HepG2 (cell line): ENCODE data around the gene DNAI2. TPM values are rescaled to one million over a fixed set of nuclear protein-coding genes. Genes with fewer than 3 reads are reported as not detected.

Experiments
- ATAC-seq: fragments of 200-7000 bp; cut with Tn5 transposase; 3 replicates; pipeline ENCODE4 v1.9.1; 2020; ENCODE audit warnings: mild to moderate bottlenecking, moderate library complexity
- BruUV-seq: library from RNA; stranded (reverse); fragments of 400-500 nt; replicated peaks from 2 replicates; lab custom pipeline; 2021; lab: Mats Ljungman, UMichigan
- CTCF ChIA-PET: fragments of 300-600 bp; formaldehyde crosslinking; extraction: SDS; loops from one replicate; lab custom pipeline; 2021; ENCODE audit warnings: low total read pairs, inconsistent platforms, low intra/inter-chr PET ratio; lab: Yijun Ruan, JAX
- POLR2A ChIA-PET: fragments of 350-600 bp; sonication (Branson Sonifier 250); formaldehyde crosslinking; loops from one replicate; lab custom pipeline; 2020; ENCODE audit warnings: antibody characterized with exemption, inconsistent platforms; lab: Yijun Ruan, JAX
- DNase-seq: peaks from one replicate; pipeline ENCODE4 v3.0.0-alpha.2; 2015; ENCODE audit warnings: low spot score
- FAIRE-seq: peaks from 3 replicates; lab custom pipeline; 2011; peaks lifted over from hg19 to GRCh38; lab: Jason Lieb, UNC
- H2AFZ ChIP-seq: one replicate; pipeline ENCODE4 v1.6.1; 2011; ENCODE audit warnings: low read length, inconsistent platforms
- H3K27ac ChIP-seq: fragments of 300-600 bp; 3 replicates; pipeline ENCODE4 v1.8.0; 2011; ENCODE audit warnings: mixed run types, mild to moderate bottlenecking, mixed read lengths, low read length, inconsistent platforms; ENCODE audit not compliant: insufficient read depth; ENCODE audit errors: extremely low read length
- H3K27me3 ChIP-seq, 2 experiments: fragments of 200-600 bp in 1 of 2; 2 replicates in 1 of 2; 3 replicates in 1 of 2; pipeline versions ENCODE4 v1.6.0 to v1.8.0; 2011; ENCODE audit warnings: low read length in 2 of 2, mild to moderate bottlenecking in 2 of 2, moderate library complexity in 2 of 2, inconsistent platforms in 1 of 2; ENCODE audit not compliant: insufficient read depth in 2 of 2, control insufficient read depth in 1 of 2
- H3K36me3 ChIP-seq, 2 experiments: fragments of 200-600 bp in 1 of 2; replicated peaks in 1 of 2; 2 replicates in 1 of 2; 3 replicates in 1 of 2; pipeline versions ENCODE4 v1.5.1 to v1.8.0; 2011; ENCODE audit warnings: low read length in 2 of 2, inconsistent platforms in 1 of 2; ENCODE audit not compliant: insufficient read depth in 2 of 2, control insufficient read depth in 1 of 2
- H3K4me1 ChIP-seq: 2 replicates; pipeline ENCODE4 v1.5.1; 2012; ENCODE audit warnings: low read length, inconsistent platforms; ENCODE audit not compliant: insufficient read depth
- H3K4me2 ChIP-seq: 2 replicates; pipeline ENCODE4 v1.6.0; 2011; ENCODE audit warnings: low read depth, low read length, inconsistent platforms
- H3K4me3 ChIP-seq, 3 experiments: fragments of 200-600 bp in 1 of 3; sonication (generic), shearing (Covaris generic) in 1 of 3; replicated peaks in 1 of 3; 2 replicates each; pipeline ENCODE4 v1.5.1; 2011 to 2016; ENCODE audit warnings: low read length in 3 of 3, inconsistent platforms in 2 of 3, low read depth in 2 of 3, mild to moderate bottlenecking in 2 of 3, control low read depth in 1 of 3, mixed read lengths in 1 of 3; ENCODE audit not compliant: insufficient read depth in 1 of 3
- H3K79me2 ChIP-seq: one replicate; pipeline ENCODE4 v1.6.1; 2011; ENCODE audit warnings: low read length, inconsistent platforms; ENCODE audit not compliant: insufficient read depth
- H3K9ac ChIP-seq: 2 replicates; pipeline ENCODE4 v1.6.0; 2011; ENCODE audit warnings: mild to moderate bottlenecking, low read depth, low read length, inconsistent platforms; ENCODE audit not compliant: insufficient read depth
- H3K9me3 ChIP-seq: 2 replicates; pipeline ENCODE4 v1.5.1; 2012; ENCODE audit warnings: mild to moderate bottlenecking, low read length
- H4K20me1 ChIP-seq: 2 replicates; pipeline ENCODE4 v1.6.0; 2011; ENCODE audit warnings: inconsistent platforms, mild to moderate bottlenecking, low read length, moderate library complexity; ENCODE audit not compliant: insufficient read depth
- CBX5 ChIP-seq: sonication (generic); formaldehyde crosslinking; IDR thresholded peaks from 2 replicates; pipeline ENCODE4 v1.4.0; 2020; ENCODE audit warnings: missing genetic modification reagents, borderline replicate concordance
- HMGXB4 ChIP-seq, 2 experiments: sonication (generic) in 1 of 2; formaldehyde crosslinking in 1 of 2; IDR thresholded peaks; 2 replicates each; pipeline versions ENCODE4 v1.4.0 to v1.6.1; 2018 to 2020; ENCODE audit warnings: missing genetic modification reagents in 2 of 2, borderline replicate concordance in 1 of 2, low read depth in 1 of 2, mild to moderate bottlenecking in 1 of 2, missing biosample characterization in 1 of 2
- KAT2B ChIP-seq: fragments of 150-350 bp; IDR thresholded peaks from 2 replicates; pipeline ENCODE4 v1.6.1; 2014; ENCODE audit warnings: low read depth, low read length, borderline replicate concordance
- MNT ChIP-seq: fragments of 450-650 bp; IDR thresholded peaks from 2 replicates; pipeline ENCODE4 v1.6.1; 2016
- WGBS: methylation state at CpG from one replicate; pipeline ENCODE4 v1.1.6; 2017; ENCODE audit warnings: low lambda C conversion rate; 5-methylcytosine and 5-hydroxymethylcytosine counted together
- in situ Hi-C: cut with HindIII; loops from 2 replicates; pipeline ENCODE4 v1.10.0; 2017; ENCODE audit warnings: low pct_unique_long_range_greater_than_20kb; ENCODE audit not compliant: extremely low pct_ligation_motif_present
- intact Hi-C: fragments of 100-400 bp; cut with micrococcal nuclease; formaldehyde crosslinking; loops from one replicate; pipeline ENCODE4 v1.10.0; 2022; ENCODE audit not compliant: unreplicated experiment
- polyA plus RNA-seq, 8 experiments: library from polyadenylated mRNA; depleted of rRNA in 3 of 8; stranded (reverse) in 7 of 8; unstranded in 1 of 8; fragments of >200 nt; fragmentation: Illumina TruSeq in 4 of 8; extraction: Trizol in 4 of 8; gene quantifications; 2 replicates each; pipeline versions ENCODE4 v1.2.1 to v1.2.3, GENCODE V29; 2011 to 2016; ENCODE audit warnings: low read depth in 4 of 8, missing spikeins in 1 of 8, mixed read lengths in 1 of 8; ENCODE audit not compliant: insufficient read depth in 1 of 8
- total RNA-seq, 5 experiments: library from RNA; depleted of rRNA; stranded (reverse); fragments of >200 nt; fragmentation: Illumina TruSeq; extraction: Trizol; gene quantifications; 2 replicates each; pipeline ENCODE4 v1.2.3, GENCODE V29; 2016; ENCODE audit warnings: low read depth in 1 of 5

Gene DNAI2
- total and polyA plus RNA-seq, 2 of the 13 experiments (the other 11 are each of a cell fraction or from before 2014, with no cell fraction given) = not detected

- intact Hi-C loops (no loop called here), in situ Hi-C loops (no loop called here)
- H3K27me3 ChIP-seq = peaks cover 2 to 62% of the 10 kb centered on the region in 2 experiments
- WGBS = 20% methylated on average over 10 of the region's 10 CpGs
- ChIA-PET CTCF (no interaction called here), POLR2A (no interaction called here)
- DNase-seq (no peak), ATAC-seq (no peak), FAIRE-seq (no peak)
- no peak overlapping the region for H3K4me3 ChIP-seq
- H3K4me2 ChIP-seq = no peak overlapping the region
- no peaks in the 10 kb centered on the region for H4K20me1 ChIP-seq
- H3K9me3 ChIP-seq = no peaks in the 10 kb centered on the region
- BruUV-seq = no TSS peak
- no peak overlapping the region for H3K9ac ChIP-seq
- H3K4me1 ChIP-seq = no peaks in the 10 kb centered on the region
- H3K27ac ChIP-seq = no peak overlapping the region
- peak; percentile 65 for TF ChIP-seq MNT
- TF ChIP-seq HMGXB4 (CRISPR knock-in tag; IDR thresholded peaks at IDR 0.05; ENCODE audit: borderline replicate concordance in 1 of 2, low read depth in 1 of 2) = no peak
- H2AFZ ChIP-seq = no peak overlapping the region
- H3K36me3 ChIP-seq = no peaks in the 10 kb centered on the region
- H3K79me2 ChIP-seq = no peaks in the 10 kb centered on the region
Measured at GRCh38 chr17:74270333-74270732, 3.7 kb upstream of the DNAI2 start.

- peaks cover 2 to 70% of the 10 kb centered on the region in 2 experiments for H3K27me3 ChIP-seq
- no peaks in the 10 kb centered on the region for H3K9me3 ChIP-seq
- intact Hi-C loops = no loop called here
- H3K4me2 ChIP-seq = no peak overlapping the region
- ChIA-PET CTCF (no interaction called here), POLR2A (no interaction called here)
- no peak overlapping the region for H2AFZ ChIP-seq
- 54% methylated on average over 3 of the region's 3 CpGs for WGBS
- no peaks in the 10 kb centered on the region for H4K20me1 ChIP-seq
- in situ Hi-C loops = no loop called here
- H3K36me3 ChIP-seq = no peaks in the 10 kb centered on the region
- FAIRE-seq (no peak), ATAC-seq (no peak), DNase-seq (no peak)
- TF ChIP-seq KAT2B (no peak), CBX5 (no peak)
- no peak overlapping the region for H3K4me3 ChIP-seq
- H3K4me1 ChIP-seq = no peaks in the 10 kb centered on the region
- no TSS peak for BruUV-seq
- no peaks in the 10 kb centered on the region for H3K79me2 ChIP-seq
- no peak overlapping the region for H3K9ac ChIP-seq
- H3K27ac ChIP-seq = no peak overlapping the region
Measured at GRCh38 chr17:74271281-74271680, 2.8 kb upstream of the DNAI2 start.
